ENCODE results near the gene ASIC3.

Gene ASIC3

GRCh38 chr7:151058781-151059366 is 10.5 kb downstream of the ASIC3 start:
- TF ChIP-seq JUND (IDR thresholded peaks at IDR 0.05; ENCODE audit: low read depth) = no peak
- no peak for DNase-seq (ENCODE audit: low read depth in 1 of 2, low spot score in 1 of 2)
- in situ Hi-C loops (cut with HindIII; ENCODE audit: low pct_unique_long_range_greater_than_20kb, low sequenced_read_pairs) = no loop called here

- in situ Hi-C loops (cut with HindIII; ENCODE audit: low pct_unique_long_range_greater_than_20kb, low sequenced_read_pairs) = no loop called here
- DNase-seq (ENCODE audit: low read depth in 1 of 2, low spot score in 1 of 2) = peak; percentile 76 to 81
- no peak for TF ChIP-seq JUND (IDR thresholded peaks at IDR 0.05; ENCODE audit: low read depth)
Observed at GRCh38 chr7:151059367-151060112, 11.2 kb downstream of the ASIC3 start, which contains the start of gene SLC4A2. Gene SLC4A2, plus strand, starts transcription at chr7:151059589. Its CDS starts 2,399 bp downstream, at chr7:151061988.

- no peak for TF ChIP-seq JUND (IDR thresholded peaks at IDR 0.05; ENCODE audit: low read depth)
- no peak for DNase-seq (ENCODE audit: low read depth in 1 of 2, low spot score in 1 of 2)
- in situ Hi-C loops (cut with HindIII; ENCODE audit: low pct_unique_long_range_greater_than_20kb, low sequenced_read_pairs) = no loop called here
Observed at GRCh38 chr7:151060113-151060415, 11.7 kb downstream of the ASIC3 start.

- TF ChIP-seq JUND (IDR thresholded peaks at IDR 0.05; ENCODE audit: low read depth) = no peak
- in situ Hi-C loops (cut with HindIII; ENCODE audit: low pct_unique_long_range_greater_than_20kb, low sequenced_read_pairs) = no loop called here
Observed at GRCh38 chr7:151060416-151061212, 12.3 kb downstream of the ASIC3 start.

DNA sequence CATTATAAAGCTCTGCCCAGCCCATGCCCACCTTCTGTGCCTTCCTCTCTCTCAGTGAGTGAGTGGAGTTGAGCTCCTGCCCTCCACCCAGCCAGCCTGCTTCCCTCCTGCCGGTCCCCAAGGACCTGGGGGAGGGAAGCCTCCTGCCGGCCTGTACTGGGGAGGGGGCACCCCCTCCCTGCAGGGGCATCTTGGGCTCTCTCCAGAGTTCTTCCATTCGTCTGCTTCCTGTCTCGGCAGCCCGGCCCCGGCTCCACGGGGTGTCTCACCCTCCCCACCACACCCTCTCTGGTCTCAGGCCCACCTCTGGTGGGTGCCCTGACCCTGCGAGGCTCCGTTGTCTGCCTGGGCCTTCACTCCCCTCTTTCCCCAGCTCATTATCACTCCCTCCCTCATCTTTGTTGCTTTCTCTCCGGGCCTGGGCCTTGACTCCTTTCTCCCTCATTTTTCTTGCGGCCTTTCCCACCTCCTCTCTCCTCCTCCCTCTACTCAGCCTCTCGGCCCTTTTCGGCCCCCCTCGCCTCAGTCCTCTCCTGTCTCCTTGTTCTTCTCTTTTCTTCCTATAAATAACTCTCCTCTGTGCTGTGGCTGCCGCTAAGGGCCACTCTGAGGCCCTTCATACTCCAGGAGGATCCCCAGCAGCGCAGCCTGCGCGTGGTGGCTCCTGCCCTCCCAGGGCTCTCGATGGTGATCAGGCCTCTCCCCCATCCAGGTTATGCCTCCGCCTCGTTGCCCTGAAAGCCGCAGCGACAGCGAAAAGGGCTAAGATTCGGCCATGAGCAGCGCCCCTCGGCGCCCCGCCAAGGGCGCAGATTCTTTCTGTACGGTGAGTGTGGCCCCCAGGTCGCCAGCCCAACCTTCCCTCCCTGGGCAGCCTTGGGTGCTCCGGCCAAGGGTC is 13.1 kb downstream of the ASIC3 start:
- no peak for TF ChIP-seq JUND (IDR thresholded peaks at IDR 0.05; ENCODE audit: low read depth)
- no peak for DNase-seq (ENCODE audit: low read depth in 1 of 2, low spot score in 1 of 2)
- in situ Hi-C loops (cut with HindIII; ENCODE audit: low pct_unique_long_range_greater_than_20kb, low sequenced_read_pairs) = no loop called here

More at GRCh38 chr7:151060416-151061212, 12.3 kb downstream of the ASIC3 start:
- DNase-seq (ENCODE audit: low read depth in 1 of 2, low spot score in 1 of 2) = peak in 1 of 2 experiments; percentile 68

DNA sequence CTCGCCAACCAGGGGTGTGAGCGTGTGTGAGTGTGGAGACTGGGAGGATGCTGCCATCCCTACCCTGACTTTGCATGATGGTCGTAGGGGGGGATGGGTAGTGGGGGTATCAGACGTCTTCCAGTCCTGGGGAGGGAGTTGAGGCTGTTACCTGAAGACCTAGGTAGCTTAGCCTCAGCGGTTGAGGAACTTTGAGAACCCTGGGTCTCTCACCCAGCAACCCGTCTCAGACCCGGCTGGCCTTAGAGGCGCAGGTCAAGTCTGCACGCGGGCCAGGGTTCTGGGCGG is 13.7 kb downstream of the ASIC3 start:
- in situ Hi-C loops (cut with HindIII; ENCODE audit: low pct_unique_long_range_greater_than_20kb, low sequenced_read_pairs) = no loop called here
- no peak for DNase-seq (ENCODE audit: low read depth in 1 of 2, low spot score in 1 of 2)
- no peak for TF ChIP-seq JUND (IDR thresholded peaks at IDR 0.05; ENCODE audit: low read depth)

DNA sequence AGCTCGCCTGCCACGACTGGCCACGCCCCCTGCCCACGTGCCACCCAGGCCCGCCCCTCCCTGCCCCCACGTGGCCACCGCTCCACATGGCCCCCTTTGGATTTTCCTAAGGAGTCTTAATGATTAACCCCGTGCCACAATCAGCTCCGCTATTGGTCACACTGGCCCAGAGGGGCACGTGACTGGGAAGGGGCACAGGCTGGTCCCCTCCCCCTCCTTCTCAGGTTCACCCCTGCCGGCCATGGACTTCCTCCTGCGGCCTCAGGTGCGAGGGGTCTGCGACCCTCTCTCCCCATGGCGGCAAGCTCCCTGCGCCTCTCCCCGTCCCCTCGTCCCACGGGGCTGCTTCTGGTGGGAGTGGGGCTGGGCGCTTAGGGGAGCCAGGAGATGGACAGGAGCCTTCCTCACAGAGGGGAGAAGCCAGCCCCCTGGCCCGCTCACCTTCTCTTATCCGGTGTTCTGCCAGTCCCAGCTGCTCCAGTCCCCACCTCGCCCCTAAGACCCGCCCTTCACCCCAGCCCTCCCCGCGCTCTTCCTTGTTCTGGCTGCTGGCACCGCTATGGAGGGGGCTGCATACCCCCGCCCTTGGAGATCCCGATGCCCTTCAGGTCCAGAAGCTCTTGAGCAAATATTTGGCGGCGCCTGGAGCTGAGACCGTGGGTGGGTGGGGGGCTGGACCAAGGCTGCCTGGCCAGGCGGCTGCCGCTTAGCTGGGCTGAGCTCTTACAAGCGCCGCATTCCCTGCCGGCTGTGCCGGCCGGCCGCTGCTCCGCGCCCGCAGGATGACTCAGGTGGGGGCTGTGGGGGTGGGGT is 14.3 kb downstream of the ASIC3 start:
- no peak for DNase-seq (ENCODE audit: low read depth in 1 of 2, low spot score in 1 of 2)
- TF ChIP-seq JUND (IDR thresholded peaks at IDR 0.05; ENCODE audit: low read depth) = no peak
- in situ Hi-C loops (cut with HindIII; ENCODE audit: low pct_unique_long_range_greater_than_20kb, low sequenced_read_pairs) = no loop called here

DNA sequence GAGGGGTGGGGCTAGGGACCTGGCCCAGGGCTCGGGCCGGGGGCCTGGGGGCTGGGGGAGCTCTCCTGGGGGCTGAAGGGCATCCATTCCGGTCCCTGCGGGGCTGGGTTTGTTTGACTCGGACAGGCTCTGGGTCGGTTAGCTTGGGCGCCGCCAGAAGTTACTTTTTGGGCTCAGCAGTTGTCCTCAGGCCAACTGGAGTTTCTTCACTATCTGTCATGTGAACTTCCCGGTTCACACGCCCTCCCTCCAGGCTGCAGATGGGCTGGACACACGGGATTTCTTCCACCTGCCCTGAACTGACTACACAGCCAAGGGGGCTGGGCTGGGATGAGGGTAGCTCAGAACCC is 14.9 kb downstream of the ASIC3 start:
- no peak for DNase-seq (ENCODE audit: low read depth in 1 of 2, low spot score in 1 of 2)
- TF ChIP-seq JUND (IDR thresholded peaks at IDR 0.05; ENCODE audit: low read depth) = no peak
- in situ Hi-C loops (cut with HindIII; ENCODE audit: low pct_unique_long_range_greater_than_20kb, low sequenced_read_pairs) = no loop called here

- DNase-seq (ENCODE audit: low read depth in 1 of 2, low spot score in 1 of 2) = no peak
- in situ Hi-C loops (cut with HindIII; ENCODE audit: low pct_unique_long_range_greater_than_20kb, low sequenced_read_pairs) = no loop called here
- no peak for TF ChIP-seq JUND (IDR thresholded peaks at IDR 0.05; ENCODE audit: low read depth)
Observed at GRCh38 chr7:151064454-151064853, 16.1 kb downstream of the ASIC3 start.

DNA sequence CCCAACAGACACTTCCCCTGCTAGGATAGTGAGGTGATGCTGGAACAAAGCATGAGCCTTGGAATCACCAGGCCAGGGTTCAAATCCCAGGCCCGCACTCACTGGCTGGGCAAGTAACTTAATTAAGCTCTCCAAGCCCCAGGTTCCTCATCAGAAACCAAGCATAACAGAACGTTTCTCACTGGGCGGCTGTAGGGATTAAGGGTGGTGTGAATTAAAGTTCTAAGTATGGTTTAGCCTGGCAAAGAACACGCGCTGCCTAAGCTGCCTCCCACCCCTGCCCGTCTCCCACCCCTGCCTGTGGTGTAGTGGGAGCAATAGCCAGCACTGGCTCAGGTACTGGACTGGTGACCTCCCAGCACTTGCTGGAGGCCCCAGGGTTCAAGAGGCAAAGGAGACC is 16.7 kb downstream of the ASIC3 start:
- no peak for DNase-seq (ENCODE audit: low read depth in 1 of 2, low spot score in 1 of 2)
- no peak for TF ChIP-seq JUND (IDR thresholded peaks at IDR 0.05; ENCODE audit: low read depth)
- in situ Hi-C loops (cut with HindIII; ENCODE audit: low pct_unique_long_range_greater_than_20kb, low sequenced_read_pairs) = no loop called here

GRCh38 chr7:151065516-151065915 is 17.2 kb downstream of the ASIC3 start:
- no peak for TF ChIP-seq JUND (IDR thresholded peaks at IDR 0.05; ENCODE audit: low read depth)
- DNase-seq (ENCODE audit: low read depth in 1 of 2, low spot score in 1 of 2) = no peak
- in situ Hi-C loops (cut with HindIII; ENCODE audit: low pct_unique_long_range_greater_than_20kb, low sequenced_read_pairs) = no loop called here

All from T47D (cell line).